Ishikawa (cell line): ENCODE measurements around the gene ALDH1A3.

ENCODE experiments used
- CEBPB ChIP-seq: IDR thresholded peaks from 2 replicates; pipeline ENCODE4 v1.6.1; 2012
- EGR1 ChIP-seq: IDR thresholded peaks from 2 replicates; pipeline ENCODE4 v1.6.1; 2012
- EP300 ChIP-seq: IDR thresholded peaks from 2 replicates; pipeline ENCODE4 v1.6.1; 2012; ENCODE audit warnings: borderline replicate concordance
- FOXM1 ChIP-seq: IDR thresholded peaks from 2 replicates; pipeline ENCODE4 v1.6.1; 2012; ENCODE audit warnings: low read depth, borderline replicate concordance
- RAD21 ChIP-seq: IDR thresholded peaks from 2 replicates; pipeline ENCODE4 v1.6.1; 2012; ENCODE audit warnings: low read depth
- TAF1 ChIP-seq: IDR thresholded peaks from 2 replicates; pipeline ENCODE4 v1.6.1; 2012; ENCODE audit warnings: low read depth, mild to moderate bottlenecking
- ZBTB7A ChIP-seq: IDR thresholded peaks from 2 replicates; pipeline ENCODE4 v1.6.1; 2012; ENCODE audit warnings: low read depth
- TF ChIP-seq, protein P1 (sequence below): IDR thresholded peaks from 2 replicates; pipeline ENCODE4 v1.6.1; 2012; ENCODE audit warnings: low read depth, mild to moderate bottlenecking
- TF ChIP-seq, protein P2 (sequence below): IDR thresholded peaks from 2 replicates; pipeline ENCODE4 v1.6.1; 2012

DNA sequence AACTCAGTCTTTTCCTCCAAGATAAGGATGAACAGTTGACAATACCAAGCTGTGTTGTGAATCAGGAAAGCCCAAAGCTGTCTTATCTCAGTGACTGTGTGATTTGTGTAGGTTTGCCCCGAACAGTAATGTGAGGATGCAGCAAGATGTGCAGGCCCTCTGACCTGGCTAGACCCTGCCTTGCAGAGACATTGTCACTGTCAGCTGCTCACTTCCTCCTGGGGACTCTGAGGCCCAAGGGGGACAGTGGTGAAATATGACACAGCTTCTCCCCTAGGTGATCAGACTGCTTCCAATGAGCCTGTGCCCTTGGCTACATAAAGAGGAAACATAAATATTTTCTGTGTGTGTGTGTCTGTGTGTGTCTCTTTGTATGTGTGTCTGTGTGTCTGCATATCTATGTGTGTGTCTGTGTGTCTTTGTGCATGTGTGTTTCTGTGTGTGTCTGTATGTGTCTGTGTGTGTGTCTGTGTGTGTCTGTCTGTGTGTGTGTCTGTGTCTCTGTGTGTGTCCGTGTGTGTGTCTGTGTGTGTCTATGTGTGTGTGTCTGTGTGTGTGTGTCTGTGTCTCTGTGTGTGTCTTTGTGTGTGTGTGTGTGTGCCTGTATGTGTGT, 61.2 kb downstream of the ALDH1A3 start:
- TF ChIP-seq EGR1 (no peak), RAD21 (no peak), TAF1 (no peak), FOXM1 (no peak), EP300 (no peak), CEBPB (no peak), ZBTB7A (no peak)
- TF ChIP-seq, protein P1, sequence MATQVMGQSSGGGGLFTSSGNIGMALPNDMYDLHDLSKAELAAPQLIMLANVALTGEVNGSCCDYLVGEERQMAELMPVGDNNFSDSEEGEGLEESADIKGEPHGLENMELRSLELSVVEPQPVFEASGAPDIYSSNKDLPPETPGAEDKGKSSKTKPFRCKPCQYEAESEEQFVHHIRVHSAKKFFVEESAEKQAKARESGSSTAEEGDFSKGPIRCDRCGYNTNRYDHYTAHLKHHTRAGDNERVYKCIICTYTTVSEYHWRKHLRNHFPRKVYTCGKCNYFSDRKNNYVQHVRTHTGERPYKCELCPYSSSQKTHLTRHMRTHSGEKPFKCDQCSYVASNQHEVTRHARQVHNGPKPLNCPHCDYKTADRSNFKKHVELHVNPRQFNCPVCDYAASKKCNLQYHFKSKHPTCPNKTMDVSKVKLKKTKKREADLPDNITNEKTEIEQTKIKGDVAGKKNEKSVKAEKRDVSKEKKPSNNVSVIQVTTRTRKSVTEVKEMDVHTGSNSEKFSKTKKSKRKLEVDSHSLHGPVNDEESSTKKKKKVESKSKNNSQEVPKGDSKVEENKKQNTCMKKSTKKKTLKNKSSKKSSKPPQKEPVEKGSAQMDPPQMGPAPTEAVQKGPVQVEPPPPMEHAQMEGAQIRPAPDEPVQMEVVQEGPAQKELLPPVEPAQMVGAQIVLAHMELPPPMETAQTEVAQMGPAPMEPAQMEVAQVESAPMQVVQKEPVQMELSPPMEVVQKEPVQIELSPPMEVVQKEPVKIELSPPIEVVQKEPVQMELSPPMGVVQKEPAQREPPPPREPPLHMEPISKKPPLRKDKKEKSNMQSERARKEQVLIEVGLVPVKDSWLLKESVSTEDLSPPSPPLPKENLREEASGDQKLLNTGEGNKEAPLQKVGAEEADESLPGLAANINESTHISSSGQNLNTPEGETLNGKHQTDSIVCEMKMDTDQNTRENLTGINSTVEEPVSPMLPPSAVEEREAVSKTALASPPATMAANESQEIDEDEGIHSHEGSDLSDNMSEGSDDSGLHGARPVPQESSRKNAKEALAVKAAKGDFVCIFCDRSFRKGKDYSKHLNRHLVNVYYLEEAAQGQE, result no peak
- TF ChIP-seq, protein P2, sequence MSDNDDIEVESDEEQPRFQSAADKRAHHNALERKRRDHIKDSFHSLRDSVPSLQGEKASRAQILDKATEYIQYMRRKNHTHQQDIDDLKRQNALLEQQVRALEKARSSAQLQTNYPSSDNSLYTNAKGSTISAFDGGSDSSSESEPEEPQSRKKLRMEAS, result no peak
